ENCODE measurements around the gene CERCAM. TPM values are rescaled to one million over a fixed set of nuclear protein-coding genes. Genes with fewer than 3 reads are reported as not detected.

CERCAM gene
- polyA plus RNA-seq, 2 of the 4 experiments (the other 2 are of a cell fraction) = 16.5 to 28.5 TPM

DNA sequence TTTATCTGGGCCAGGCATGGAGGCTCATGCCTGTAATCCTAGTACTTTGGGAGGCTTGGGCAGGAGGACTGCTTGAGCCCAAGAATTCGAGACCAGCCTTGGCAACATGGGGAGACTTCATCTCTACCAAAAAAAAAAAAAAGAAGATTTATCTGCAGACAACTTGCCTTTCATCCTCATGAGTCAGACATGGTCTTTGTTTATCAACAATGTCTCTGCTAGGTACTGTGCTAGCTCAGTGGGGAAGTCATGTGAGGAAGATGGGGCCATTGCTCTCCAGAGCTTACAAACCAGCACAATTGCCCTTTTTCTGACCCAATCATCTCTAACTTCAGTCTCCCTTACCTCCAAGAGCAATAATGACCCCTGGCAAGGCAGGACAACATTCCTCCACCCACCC lies 47.9 kb upstream of the CERCAM start:
- no peak for TF ChIP-seq KDM5A (IDR thresholded peaks at IDR 0.05)
- ChIA-PET CTCF (interaction anchor here (0.8 to 5.0 kb wide), 4 partner anchors 11 to 77 kb away, joined by 3 to 39 read pairs (median 16); partner anchors contain the start of gene CERCAM), POLR2A (no interaction called here)
- 76% methylated on average over 1 of the region's 1 CpG for WGBS (ENCODE audit: missing lambda C conversion rate)
- ATAC-seq = no peak
- FAIRE-seq = no peak
- no peak overlapping the region; a peak in 1 of 6 replicates for H3K27ac ChIP-seq
- no peak overlapping the region for H3K4me3 ChIP-seq
- peak overlapping the region; percentile 96 for H3K4me2 ChIP-seq
- H3K9me3 ChIP-seq = no peaks in the 10 kb centered on the region
- peaks cover 19% of the 10 kb centered on the region; the same call in 2 of the 3 replicates for H3K4me1 ChIP-seq
- no peak for DNase-seq (ENCODE audit: low read depth in 1 of 2, low spot score in 1 of 2)

DNA sequence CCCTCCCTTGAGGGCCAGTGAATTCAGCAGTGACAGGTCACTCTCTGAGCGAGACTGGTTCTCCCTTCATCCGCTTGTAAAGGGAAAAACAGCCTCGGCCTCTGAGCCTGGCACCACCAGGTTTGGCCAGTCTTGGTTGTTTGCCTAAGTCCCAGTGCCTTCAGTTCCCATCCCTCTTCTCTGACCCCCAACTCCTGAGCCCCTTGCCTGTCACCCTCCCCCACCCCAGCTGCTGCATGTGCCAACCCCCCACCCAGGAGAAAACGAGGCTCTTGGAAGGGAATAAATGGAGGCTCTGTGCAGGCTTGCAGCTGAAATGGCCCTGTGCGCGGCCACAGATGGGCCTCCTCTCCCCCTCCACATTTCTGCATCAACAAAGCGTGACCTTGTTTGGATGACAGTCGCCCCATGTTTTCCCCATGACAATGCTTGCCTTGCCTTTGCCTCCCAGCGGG lies 46.4 kb upstream of the CERCAM start:
- Histone ChIP-seq H3K4me1 (peaks cover 19% of the 10 kb centered on the region; the same call in 2 of the 3 replicates), H3K4me2 (no peak overlapping the region), H3K27ac (no peak overlapping the region), H3K4me3 (no peak overlapping the region), H3K9me3 (no peaks in the 10 kb centered on the region)
- CTCF ChIA-PET = interaction anchor here (0.6 to 5.0 kb wide), 3 partner anchors 12 to 1053 kb away, joined by 3 to 39 read pairs (median 3); no protein-coding TSS in a partner anchor
- DNase-seq (ENCODE audit: low read depth in 1 of 2, low spot score in 1 of 2) (no peak), FAIRE-seq (no peak), ATAC-seq (no peak)
- POLR2A ChIA-PET = no interaction called here
- TF ChIP-seq TFCP2L1 (CRISPR knock-in tag; IDR thresholded peaks at IDR 0.05) = no peak
- TF ChIP-seq, protein P1, sequence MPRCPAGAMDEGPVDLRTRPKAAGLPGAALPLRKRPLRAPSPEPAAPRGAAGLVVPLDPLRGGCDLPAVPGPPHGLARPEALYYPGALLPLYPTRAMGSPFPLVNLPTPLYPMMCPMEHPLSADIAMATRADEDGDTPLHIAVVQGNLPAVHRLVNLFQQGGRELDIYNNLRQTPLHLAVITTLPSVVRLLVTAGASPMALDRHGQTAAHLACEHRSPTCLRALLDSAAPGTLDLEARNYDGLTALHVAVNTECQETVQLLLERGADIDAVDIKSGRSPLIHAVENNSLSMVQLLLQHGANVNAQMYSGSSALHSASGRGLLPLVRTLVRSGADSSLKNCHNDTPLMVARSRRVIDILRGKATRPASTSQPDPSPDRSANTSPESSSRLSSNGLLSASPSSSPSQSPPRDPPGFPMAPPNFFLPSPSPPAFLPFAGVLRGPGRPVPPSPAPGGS (IDR thresholded peaks at IDR 0.05) = no peak
- TF ChIP-seq HOXA7 (CRISPR knock-in tag; IDR thresholded peaks at IDR 0.05) = no peak
- no peak for TF ChIP-seq CEBPB (IDR thresholded peaks at IDR 0.05)
- no peak for TF ChIP-seq ZC3H11A (IDR thresholded peaks at IDR 0.05)
- TF ChIP-seq, protein P2, sequence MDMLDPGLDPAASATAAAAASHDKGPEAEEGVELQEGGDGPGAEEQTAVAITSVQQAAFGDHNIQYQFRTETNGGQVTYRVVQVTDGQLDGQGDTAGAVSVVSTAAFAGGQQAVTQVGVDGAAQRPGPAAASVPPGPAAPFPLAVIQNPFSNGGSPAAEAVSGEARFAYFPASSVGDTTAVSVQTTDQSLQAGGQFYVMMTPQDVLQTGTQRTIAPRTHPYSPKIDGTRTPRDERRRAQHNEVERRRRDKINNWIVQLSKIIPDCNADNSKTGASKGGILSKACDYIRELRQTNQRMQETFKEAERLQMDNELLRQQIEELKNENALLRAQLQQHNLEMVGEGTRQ (IDR thresholded peaks at IDR 0.05) = no peak
- TF ChIP-seq ZSCAN20 (CRISPR knock-in tag; IDR thresholded peaks at IDR 0.05) = no peak
- 88% methylated on average over 9 of the region's 9 CpGs for WGBS (ENCODE audit: missing lambda C conversion rate)

DNA sequence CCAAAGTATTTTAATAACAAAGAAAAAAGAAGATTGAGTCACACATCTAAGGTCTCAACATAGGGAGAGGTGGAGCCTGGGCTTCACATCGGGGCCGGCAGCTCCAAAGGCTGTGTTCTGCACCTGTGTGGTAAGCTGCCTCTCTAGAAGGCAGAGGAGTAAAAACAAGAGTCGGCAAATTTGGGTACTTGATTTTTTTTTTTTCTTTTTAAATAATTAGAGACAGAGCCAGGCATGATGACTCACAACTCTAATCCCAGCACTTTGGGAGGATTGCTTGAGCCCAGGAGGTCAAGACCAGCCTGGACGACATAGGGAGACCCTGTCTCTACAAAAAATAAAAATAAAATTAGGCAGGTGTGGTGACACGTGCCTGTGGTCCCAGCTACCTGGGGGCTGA lies 44.8 kb upstream of the CERCAM start:
- FAIRE-seq = no peak
- Histone ChIP-seq H3K27ac (no peak overlapping the region), H3K4me2 (no peak overlapping the region), H3K4me1 (peaks cover 14% of the 10 kb centered on the region; the same call in 2 of the 3 replicates), H3K9me3 (no peaks in the 10 kb centered on the region), H3K4me3 (no peak overlapping the region)
- 83% methylated on average over 5 of the region's 5 CpGs for WGBS (ENCODE audit: missing lambda C conversion rate)
- no peak for ATAC-seq
- TF ChIP-seq MAFK (IDR thresholded peaks at IDR 0.05; ENCODE audit: partially characterized antibody) (peak; percentile 36), RFX5 (IDR thresholded peaks at IDR 0.05) (no peak)
- POLR2A ChIA-PET = no interaction called here
- no peak for DNase-seq (ENCODE audit: low read depth in 1 of 2, low spot score in 1 of 2)
- CTCF ChIA-PET = interaction anchor here (0.6 to 3.6 kb wide), 5 partner anchors 14 to 80 kb away, joined by 3 to 19 read pairs (median 5); no protein-coding TSS in a partner anchor

DNA sequence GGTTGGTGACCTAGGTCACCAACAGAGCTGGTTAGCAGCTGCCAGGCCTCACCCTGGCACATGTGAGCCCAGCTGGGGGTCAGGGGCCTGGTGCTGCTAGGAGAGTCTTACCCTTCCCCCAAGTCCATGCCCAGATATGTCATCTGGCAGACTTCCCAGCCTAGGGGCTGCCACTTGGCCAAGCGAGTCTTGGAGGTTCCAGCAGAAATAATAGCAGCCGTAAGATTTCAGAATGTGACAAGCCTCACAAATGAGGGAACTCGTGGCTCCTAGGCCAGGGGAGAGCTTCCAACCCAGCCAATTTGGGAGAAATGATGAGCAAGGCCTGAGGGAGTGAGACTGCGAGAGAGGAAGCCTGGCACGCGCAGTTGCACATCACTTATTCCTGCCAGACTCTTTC lies 38.4 kb upstream of the CERCAM start:
- DNase-seq (ENCODE audit: low read depth in 1 of 2, low spot score in 1 of 2) (no peak), ATAC-seq (no peak), FAIRE-seq (no peak)
- H3K4me3 ChIP-seq = no peak overlapping the region
- WGBS (ENCODE audit: missing lambda C conversion rate) = 85% methylated on average over 6 of the region's 6 CpGs
- POLR2A ChIA-PET = interaction anchor here (1.8 kb wide), 1 partner anchor 11 kb away, joined by 5 read pairs; the partner anchor contains the start of gene URM1
- TF ChIP-seq JUNB (IDR thresholded peaks at IDR 0.05) = no peak
- no peak overlapping the region for H3K4me2 ChIP-seq
- H3K4me1 ChIP-seq = no peaks in the 10 kb centered on the region
- H3K9me3 ChIP-seq = no peaks in the 10 kb centered on the region
- CTCF ChIA-PET = interaction anchor here (0.8 to 3.1 kb wide), 6 partner anchors 12 to 56 kb away, joined by 3 to 17 read pairs (median 6); partner anchors contain the start of gene CERCAM
- H3K27ac ChIP-seq = no peak overlapping the region

DNA sequence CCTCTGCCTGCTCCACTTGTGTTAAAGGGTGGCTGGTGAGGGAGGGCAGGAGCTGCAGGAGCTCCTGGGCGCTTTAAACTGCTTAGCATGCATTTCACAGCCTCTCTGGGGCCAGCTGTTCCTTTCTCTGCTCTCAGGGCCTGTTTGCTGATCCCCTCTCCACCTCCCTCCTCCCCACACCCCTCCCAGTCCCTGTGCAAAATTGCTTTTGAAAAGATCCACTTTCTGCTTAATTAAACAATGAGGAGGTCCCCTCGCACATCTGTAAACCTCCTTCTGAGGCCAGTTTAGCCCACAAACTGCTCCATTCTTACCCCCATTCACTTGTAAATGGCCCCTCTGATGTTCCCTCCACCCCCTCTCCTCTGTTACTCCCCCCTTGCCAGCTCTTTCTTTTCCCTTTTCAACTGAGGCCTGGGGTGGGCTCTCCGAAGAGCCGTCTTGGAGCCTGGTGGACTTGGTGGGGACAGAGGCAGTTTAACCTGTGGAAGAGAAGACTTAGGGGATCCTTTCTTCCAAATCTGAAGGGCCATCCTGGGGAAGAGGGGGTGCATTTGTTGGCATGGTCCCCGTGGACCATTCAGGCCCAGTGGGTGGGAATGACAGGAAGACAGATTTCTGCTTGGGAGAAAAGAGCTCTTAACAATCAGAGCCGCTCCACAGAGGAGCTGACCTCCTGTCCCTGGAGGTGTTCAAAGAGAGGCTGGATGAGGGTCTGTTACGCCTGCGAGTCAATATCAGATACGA lies 37.5 kb upstream of the CERCAM start:
- FAIRE-seq (no peak), ATAC-seq (no peak), DNase-seq (ENCODE audit: low read depth in 1 of 2, low spot score in 1 of 2) (no peak)
- H3K4me2 ChIP-seq = no peak overlapping the region
- H3K9me3 ChIP-seq = no peaks in the 10 kb centered on the region
- POLR2A ChIA-PET = interaction anchor here (1.8 kb wide), 1 partner anchor 12 kb away, joined by 5 read pairs; the partner anchor contains the start of gene URM1
- CTCF ChIA-PET = interaction anchor here (0.6 to 3.1 kb wide), 10 partner anchors 9 to 252 kb away, joined by 3 to 17 read pairs (median 3); partner anchors contain the start of gene CERCAM
- WGBS (ENCODE audit: missing lambda C conversion rate) = 94% methylated on average over 9 of the region's 9 CpGs
- H3K4me3 ChIP-seq = no peak overlapping the region
- TF ChIP-seq, protein P2 (IDR thresholded peaks at IDR 0.05) = no peak
- TF ChIP-seq, protein P3, sequence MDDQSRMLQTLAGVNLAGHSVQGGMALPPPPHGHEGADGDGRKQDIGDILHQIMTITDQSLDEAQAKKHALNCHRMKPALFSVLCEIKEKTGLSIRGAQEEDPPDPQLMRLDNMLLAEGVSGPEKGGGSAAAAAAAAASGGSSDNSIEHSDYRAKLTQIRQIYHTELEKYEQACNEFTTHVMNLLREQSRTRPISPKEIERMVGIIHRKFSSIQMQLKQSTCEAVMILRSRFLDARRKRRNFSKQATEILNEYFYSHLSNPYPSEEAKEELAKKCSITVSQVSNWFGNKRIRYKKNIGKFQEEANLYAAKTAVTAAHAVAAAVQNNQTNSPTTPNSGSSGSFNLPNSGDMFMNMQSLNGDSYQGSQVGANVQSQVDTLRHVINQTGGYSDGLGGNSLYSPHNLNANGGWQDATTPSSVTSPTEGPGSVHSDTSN (IDR thresholded peaks at IDR 0.05) = no peak
- TF ChIP-seq RARB (CRISPR knock-in tag; IDR thresholded peaks at IDR 0.05) (no peak), HOXB13 (CRISPR knock-in tag; IDR thresholded peaks at IDR 0.05; ENCODE audit: low read depth) (no peak), ESRRA (IDR thresholded peaks at IDR 0.05; ENCODE audit: borderline replicate concordance, low read length) (no peak), CBX8 (IDR thresholded peaks at IDR 0.05) (no peak), ZFP36 (IDR thresholded peaks at IDR 0.05; ENCODE audit: borderline replicate concordance, partially characterized antibody) (no peak), RAD21 (conservative IDR thresholded peaks at IDR 0.05 in 1 of 2, IDR thresholded peaks at IDR 0.05 in 1 of 2) (no peak)
- TF ChIP-seq, protein P4, sequence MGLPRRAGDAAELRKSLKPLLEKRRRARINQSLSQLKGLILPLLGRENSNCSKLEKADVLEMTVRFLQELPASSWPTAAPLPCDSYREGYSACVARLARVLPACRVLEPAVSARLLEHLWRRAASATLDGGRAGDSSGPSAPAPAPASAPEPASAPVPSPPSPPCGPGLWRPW (IDR thresholded peaks at IDR 0.05) = no peak
- TF ChIP-seq, protein P1 (IDR thresholded peaks at IDR 0.05) = no peak
- H3K4me1 ChIP-seq = no peaks in the 10 kb centered on the region
- no peak overlapping the region for H3K27ac ChIP-seq
